ENCODE data around the gene TRPV3.
"Not testable (repeated sequence)": the region's sequence is repeated elsewhere in the genome, so short reads cannot be mapped to it uniquely, and the experiment has no call there.

The TRPV3 gene
- total RNA-seq = 1.6 to 3.4 (median 3.0) reads per million in 4 experiments

GRCh38 chr17:3557768-3558583 is at the start of gene TRPV3:
TRPV3 (minus strand) TSS chr17:3557812; CDS start chr17:3554850, 2,962 bp downstream.
- DNase-seq = no peak

- no peak for DNase-seq
Observed at GRCh38 chr17:3603870-3604259, 46.3 kb upstream of the TRPV3 start.

GRCh38 chr17:3603119-3603869 is 45.7 kb upstream of the TRPV3 start:
- DNase-seq = no peak

GRCh38 chr17:3602499-3602898 is 44.9 kb upstream of the TRPV3 start:
- no peak for DNase-seq

GRCh38 chr17:3600529-3601205 is 43.1 kb upstream of the TRPV3 start:
- no peak for DNase-seq

GRCh38 chr17:3598078-3598477 is 40.5 kb upstream of the TRPV3 start:
- DNase-seq = no peak

GRCh38 chr17:3596804-3597464 is 39.3 kb upstream of the TRPV3 start:
- DNase-seq = no peak

- DNase-seq = no peak
Observed at GRCh38 chr17:3594976-3595375, 37.4 kb upstream of the TRPV3 start.

GRCh38 chr17:3594051-3594800 is 36.6 kb upstream of the TRPV3 start:
- no peak for DNase-seq

- DNase-seq = no peak
Observed at GRCh38 chr17:3593384-3593783, 35.8 kb upstream of the TRPV3 start.

- no peak for DNase-seq
Observed at GRCh38 chr17:3592216-3592860, 34.7 kb upstream of the TRPV3 start.

GRCh38 chr17:3590768-3591167 is 33.2 kb upstream of the TRPV3 start:
- no peak for DNase-seq

- DNase-seq = no peak
Observed at GRCh38 chr17:3590231-3590630, 32.6 kb upstream of the TRPV3 start.

- no peak for DNase-seq
Observed at GRCh38 chr17:3589784-3590183, 32.2 kb upstream of the TRPV3 start.

- DNase-seq = no peak
Observed at GRCh38 chr17:3585826-3586225, 28.2 kb upstream of the TRPV3 start.

GRCh38 chr17:3583456-3583855 is 25.8 kb upstream of the TRPV3 start:
- DNase-seq = no peak

GRCh38 chr17:3582915-3583314 is 25.3 kb upstream of the TRPV3 start:
- no peak for DNase-seq

GRCh38 chr17:3578667-3579066 is 21.1 kb upstream of the TRPV3 start:
- DNase-seq = not testable (repeated sequence)

GRCh38 chr17:3576970-3577369 is 19.4 kb upstream of the TRPV3 start:
- no peak for DNase-seq

GRCh38 chr17:3575511-3575910 is 17.9 kb upstream of the TRPV3 start:
- DNase-seq = no peak

- DNase-seq = no peak
Observed at GRCh38 chr17:3574231-3574630, 16.6 kb upstream of the TRPV3 start.
